ENCODE data around the gene SIRT1. TPM values are rescaled to one million over a fixed set of nuclear protein-coding genes. Genes with fewer than 3 reads are reported as not detected.

Gene SIRT1
- total RNA-seq, 6 experiments from 2014 or later: 9.8 to 12.9 (median 11.7) TPM

- Mint-ChIP-seq H3K4me1 (ENCODE audit: low read depth) (peaks cover 24% of the 10 kb centered on the region; the same call in 1 of the 2 replicates), H3K36me3 (ENCODE audit: low read depth) (no peaks in the 10 kb centered on the region), H3K9me3 (no peaks in the 10 kb centered on the region)
Measured at GRCh38 chr10:67852761-67853160, 31.7 kb upstream of the SIRT1 start.

GRCh38 chr10:67853512-67853911 lies 30.9 kb upstream of the SIRT1 start:
- no peak overlapping the region for H3K27ac Mint-ChIP-seq
- H3K9me3 Mint-ChIP-seq: no peaks in the 10 kb centered on the region
- H3K4me3 Mint-ChIP-seq: no peak overlapping the region
- H3K4me1 Mint-ChIP-seq (ENCODE audit: low read depth): peaks cover 24% of the 10 kb centered on the region; the same call in 1 of the 2 replicates
- H3K36me3 Mint-ChIP-seq (ENCODE audit: low read depth): no peaks in the 10 kb centered on the region
- TF ChIP-seq CTCF (IDR thresholded peaks at IDR 0.05): no peak
- H3K27me3 Mint-ChIP-seq (ENCODE audit: insufficient read depth): peaks cover 1% of the 10 kb centered on the region; the same call in 1 of the 2 replicates
- DNase-seq: no peak

More at GRCh38 chr10:67852761-67853160, 31.7 kb upstream of the SIRT1 start:
- Mint-ChIP-seq H3K4me3 (no peak overlapping the region), H3K27me3 (ENCODE audit: insufficient read depth) (peaks cover 1% of the 10 kb centered on the region; the same call in 1 of the 2 replicates), H3K27ac (no peak overlapping the region)
- TF ChIP-seq CTCF (IDR thresholded peaks at IDR 0.05): no peak
- DNase-seq: no peak

- H3K9me3 Mint-ChIP-seq: no peaks in the 10 kb centered on the region
- DNase-seq: no peak
- peaks cover 12% of the 10 kb centered on the region; the same call in 1 of the 2 replicates for H3K4me1 Mint-ChIP-seq (ENCODE audit: low read depth)
- no peaks in the 10 kb centered on the region for H3K36me3 Mint-ChIP-seq (ENCODE audit: low read depth)
- no peaks in the 10 kb centered on the region; the same call in 1 of the 2 replicates for H3K27me3 Mint-ChIP-seq (ENCODE audit: insufficient read depth)
- H3K27ac Mint-ChIP-seq: no peak overlapping the region
- H3K4me3 Mint-ChIP-seq: no peak overlapping the region
- no peak for TF ChIP-seq CTCF (IDR thresholded peaks at IDR 0.05)
Measured at GRCh38 chr10:67858971-67859370, 25.5 kb upstream of the SIRT1 start.

GRCh38 chr10:67861750-67862432 lies 22.6 kb upstream of the SIRT1 start:
- Mint-ChIP-seq H3K36me3 (ENCODE audit: low read depth) (no peaks in the 10 kb centered on the region), H3K27me3 (ENCODE audit: insufficient read depth) (no peaks in the 10 kb centered on the region), H3K9me3 (no peaks in the 10 kb centered on the region), H3K4me3 (no peak overlapping the region), H3K27ac (no peak overlapping the region), H3K4me1 (ENCODE audit: low read depth) (no peaks in the 10 kb centered on the region)
- DNase-seq: no peak
- TF ChIP-seq CTCF (IDR thresholded peaks at IDR 0.05): no peak

- no peaks in the 10 kb centered on the region for H3K9me3 Mint-ChIP-seq
- H3K4me1 Mint-ChIP-seq (ENCODE audit: low read depth): no peaks in the 10 kb centered on the region
- H3K27me3 Mint-ChIP-seq (ENCODE audit: insufficient read depth): no peaks in the 10 kb centered on the region
- no peak for DNase-seq
- TF ChIP-seq CTCF (IDR thresholded peaks at IDR 0.05): no peak
- no peaks in the 10 kb centered on the region for H3K36me3 Mint-ChIP-seq (ENCODE audit: low read depth)
- H3K4me3 Mint-ChIP-seq: no peak overlapping the region
- H3K27ac Mint-ChIP-seq: no peak overlapping the region
Measured at GRCh38 chr10:67863094-67863493, 21.4 kb upstream of the SIRT1 start.

Measured in HFFc6 (cell line).